Measurements from ENCODE around the gene SLC25A36. TPM values are rescaled to one million over a fixed set of nuclear protein-coding genes. Genes with fewer than 3 reads are reported as not detected.
"Not testable (repeated sequence)": the region's sequence is repeated elsewhere in the genome, so short reads cannot be mapped to it uniquely, and the experiment has no call there.

SLC25A36 gene
- total RNA-seq, 2 experiments from 2014 or later, result 71.8 to 81.3 TPM

- H3K79me2 ChIP-seq (ENCODE audit: insufficient read depth, low read depth, low read length), result no peaks in the 10 kb centered on the region
- no peaks in the 10 kb centered on the region for H3K4me1 ChIP-seq (ENCODE audit: insufficient read depth, low read length, poor library complexity, severe bottlenecking)
- H4K20me1 ChIP-seq (ENCODE audit: insufficient read depth, low read length), result peaks cover 5% of the 10 kb centered on the region; the same call in 1 of the 2 replicates
- no peak overlapping the region for H3K4me2 ChIP-seq (ENCODE audit: low read length)
- POLR2A ChIA-PET, result no interaction called here
- BruUV-seq (replicated peaks), result no TSS peak
- H3K9me3 ChIP-seq (ENCODE audit: low read length), result peaks cover 8% of the 10 kb centered on the region; the same call in 1 of the 2 replicates
- H2AFZ ChIP-seq (ENCODE audit: low read length), result no peak overlapping the region
- CTCF ChIA-PET (ENCODE audit: unreplicated experiment), result no interaction called here
- no peak for DNase-seq (ENCODE audit: low spot score)
- H3K27ac ChIP-seq (ENCODE audit: low read depth, low read length, poor library complexity, severe bottlenecking), result no peak overlapping the region
- peaks cover 32% of the 10 kb centered on the region for H3K36me3 ChIP-seq (ENCODE audit: insufficient read depth, low read length)
- intact Hi-C loops (cut with micrococcal nuclease; ENCODE audit: unreplicated experiment), result no loop called here
- TF ChIP-seq EZH2phosphoT487 (IDR thresholded peaks at IDR 0.05; ENCODE audit: borderline replicate concordance, low read depth, low read length) (no peak), CTCF (conservative IDR thresholded peaks at IDR 0.05; ENCODE audit: low read length) (no peak)
- no peaks in the 10 kb centered on the region for H3K9me2 ChIP-seq (ENCODE audit: insufficient read depth, low read length)
- no peak overlapping the region for H3K4me3 ChIP-seq (ENCODE audit: low read depth, low read length, poor library complexity, severe bottlenecking)
These were observed 39.0 kb downstream of the SLC25A36 start for GRCh38 chr3:140980663-140981062.

GRCh38 chr3:140987792-140988191 lies 46.2 kb downstream of the SLC25A36 start:
- H3K4me2 ChIP-seq (ENCODE audit: low read length); BruUV-seq (replicated peaks); H4K20me1 ChIP-seq (ENCODE audit: insufficient read depth, low read length); H3K9me2 ChIP-seq (ENCODE audit: insufficient read depth, low read length); CTCF ChIA-PET (ENCODE audit: unreplicated experiment); DNase-seq (ENCODE audit: low spot score); H3K4me1 ChIP-seq (ENCODE audit: insufficient read depth, low read length, poor library complexity, severe bottlenecking); H3K36me3 ChIP-seq (ENCODE audit: insufficient read depth, low read length); POLR2A ChIA-PET; H3K4me3 ChIP-seq (ENCODE audit: low read depth, low read length, poor library complexity, severe bottlenecking); H3K27ac ChIP-seq (ENCODE audit: low read depth, low read length, poor library complexity, severe bottlenecking); H3K79me2 ChIP-seq (ENCODE audit: insufficient read depth, low read depth, low read length); H3K9me3 ChIP-seq (ENCODE audit: low read length); intact Hi-C loops (cut with micrococcal nuclease; ENCODE audit: unreplicated experiment); H2AFZ ChIP-seq (ENCODE audit: low read length): not testable (repeated sequence)

GRCh38 chr3:140994316-140994715 lies 52.7 kb downstream of the SLC25A36 start:
- Histone ChIP-seq H3K4me2 (ENCODE audit: low read length) (no peak overlapping the region), H3K9me2 (ENCODE audit: insufficient read depth, low read length) (no peaks in the 10 kb centered on the region), H2AFZ (ENCODE audit: low read length) (no peak overlapping the region), H3K79me2 (ENCODE audit: insufficient read depth, low read depth, low read length) (no peaks in the 10 kb centered on the region), H4K20me1 (ENCODE audit: insufficient read depth, low read length) (no peaks in the 10 kb centered on the region), H3K4me3 (ENCODE audit: low read depth, low read length, poor library complexity, severe bottlenecking) (no peak overlapping the region), H3K27ac (ENCODE audit: low read depth, low read length, poor library complexity, severe bottlenecking) (no peak overlapping the region), H3K9me3 (ENCODE audit: low read length) (no peaks in the 10 kb centered on the region), H3K4me1 (ENCODE audit: insufficient read depth, low read length, poor library complexity, severe bottlenecking) (no peaks in the 10 kb centered on the region), H3K36me3 (ENCODE audit: insufficient read depth, low read length) (no peaks in the 10 kb centered on the region)
- CTCF ChIA-PET (ENCODE audit: unreplicated experiment), result no interaction called here
- TF ChIP-seq CTCF (conservative IDR thresholded peaks at IDR 0.05; ENCODE audit: low read length), result no peak
- no peak for TF ChIP-seq EZH2phosphoT487 (IDR thresholded peaks at IDR 0.05; ENCODE audit: borderline replicate concordance, low read depth, low read length)
- POLR2A ChIA-PET, result no interaction called here
- intact Hi-C loops (cut with micrococcal nuclease; ENCODE audit: unreplicated experiment), result no loop called here
- no TSS peak for BruUV-seq (replicated peaks)
- DNase-seq (ENCODE audit: low spot score), result no peak

GRCh38 chr3:140994861-140995260 lies 53.2 kb downstream of the SLC25A36 start:
- H3K27ac ChIP-seq (ENCODE audit: low read depth, low read length, poor library complexity, severe bottlenecking); H2AFZ ChIP-seq (ENCODE audit: low read length); H3K4me1 ChIP-seq (ENCODE audit: insufficient read depth, low read length, poor library complexity, severe bottlenecking); CTCF ChIA-PET (ENCODE audit: unreplicated experiment); H4K20me1 ChIP-seq (ENCODE audit: insufficient read depth, low read length); POLR2A ChIA-PET; H3K79me2 ChIP-seq (ENCODE audit: insufficient read depth, low read depth, low read length); H3K9me2 ChIP-seq (ENCODE audit: insufficient read depth, low read length); H3K4me3 ChIP-seq (ENCODE audit: low read depth, low read length, poor library complexity, severe bottlenecking); H3K36me3 ChIP-seq (ENCODE audit: insufficient read depth, low read length); BruUV-seq (replicated peaks); H3K9me3 ChIP-seq (ENCODE audit: low read length); intact Hi-C loops (cut with micrococcal nuclease; ENCODE audit: unreplicated experiment); H3K4me2 ChIP-seq (ENCODE audit: low read length); DNase-seq (ENCODE audit: low spot score): not testable (repeated sequence)
